ENCODE measurements around the gene PTPRD. TPM values are rescaled to one million over a fixed set of nuclear protein-coding genes. Genes with fewer than 3 reads are reported as not detected.

The PTPRD gene
- total and polyA plus RNA-seq, 2 experiments from 2014 or later, result 11.5 to 58.0 TPM

- Histone ChIP-seq H2AFZ (no peak overlapping the region), H3K4me3 (no peak overlapping the region)
- H3K36me3 Mint-ChIP-seq (ENCODE audit: low read depth), result peaks cover 1% of the 10 kb centered on the region; the same call in 1 of the 3 replicates
Measured at GRCh38 chr9:8734760-8735159, 1878.0 kb downstream of the PTPRD start.

More at GRCh38 chr9:8734760-8735159, 1878.0 kb downstream of the PTPRD start:
- ATAC-seq (peak; percentile 77), DNase-seq (ENCODE audit: low spot score) (peak; percentile 89)
- Mint-ChIP-seq H3K9me3 (no peaks in the 10 kb centered on the region), H3K4me3 (peak overlapping the region; percentile 2; the same call in 2 of the 3 replicates), H3K4me1 (peaks cover 55% of the 10 kb centered on the region), H3K27ac (peak overlapping the region; percentile 52), H3K27me3 (ENCODE audit: insufficient read depth, low read depth, poor library complexity) (no peaks in the 10 kb centered on the region)
- no peaks in the 10 kb centered on the region; the same call in 1 of the 2 replicates for H3K9me2 ChIP-seq (ENCODE audit: insufficient read depth)
- TF ChIP-seq REST (IDR thresholded peaks at IDR 0.05; ENCODE audit: unreplicated experiment) (peak; percentile 27), ZNF462 (CRISPR knock-in tag; IDR thresholded peaks at IDR 0.05) (peak; percentile 85), POLR2AphosphoS5 (IDR thresholded peaks at IDR 0.05; ENCODE audit: low read depth) (no peak), CREB1 (CRISPR knock-in tag; IDR thresholded peaks at IDR 0.05; ENCODE audit: low read depth) (peak; percentile 49; the same call in 1 of the 2 replicates), JUNB (IDR thresholded peaks at IDR 0.05; ENCODE audit: unreplicated experiment) (no peak)
- H3K27me3 ChIP-seq (ENCODE audit: insufficient read depth), result no peaks in the 10 kb centered on the region
- H3K4me1 ChIP-seq (ENCODE audit: insufficient read depth), result peaks cover 35% of the 10 kb centered on the region
- H3K27ac ChIP-seq (ENCODE audit: low read depth), result peak overlapping the region; percentile 76
- H3K79me2 ChIP-seq (replicated peaks; ENCODE audit: insufficient read depth), result peaks cover 9% of the 10 kb centered on the region; the same call in 1 of the 2 replicates
- no peaks in the 10 kb centered on the region for H3F3A ChIP-seq (replicated peaks; ENCODE audit: low read depth)
- H3K36me3 ChIP-seq (ENCODE audit: insufficient read depth), result no peaks in the 10 kb centered on the region
- no peaks in the 10 kb centered on the region for H4K20me1 ChIP-seq (replicated peaks; ENCODE audit: insufficient read depth)
- 0 out of 2 replicates have a peak overlapping the region, but pooled peaks have one; percentile 10 for H3K4me2 ChIP-seq
